GM18505 (cell line): ENCODE measurements around the gene KRT35.

ENCODE experiments used
- ATAC-seq: cut with Tn5 transposase; IDR thresholded peaks from one replicate; pipeline ENCODE4 v1.9.1; 2021; ENCODE audit not compliant: unreplicated experiment
- POLR2A ChIP-seq: IDR thresholded peaks from 4 replicates; pipeline ENCODE4 v1.6.1; 2011; ENCODE audit warnings: borderline replicate concordance; ENCODE audit not compliant: insufficient read depth, insufficient read length; ENCODE audit errors: extremely low read depth

The KRT35 gene

DNA sequence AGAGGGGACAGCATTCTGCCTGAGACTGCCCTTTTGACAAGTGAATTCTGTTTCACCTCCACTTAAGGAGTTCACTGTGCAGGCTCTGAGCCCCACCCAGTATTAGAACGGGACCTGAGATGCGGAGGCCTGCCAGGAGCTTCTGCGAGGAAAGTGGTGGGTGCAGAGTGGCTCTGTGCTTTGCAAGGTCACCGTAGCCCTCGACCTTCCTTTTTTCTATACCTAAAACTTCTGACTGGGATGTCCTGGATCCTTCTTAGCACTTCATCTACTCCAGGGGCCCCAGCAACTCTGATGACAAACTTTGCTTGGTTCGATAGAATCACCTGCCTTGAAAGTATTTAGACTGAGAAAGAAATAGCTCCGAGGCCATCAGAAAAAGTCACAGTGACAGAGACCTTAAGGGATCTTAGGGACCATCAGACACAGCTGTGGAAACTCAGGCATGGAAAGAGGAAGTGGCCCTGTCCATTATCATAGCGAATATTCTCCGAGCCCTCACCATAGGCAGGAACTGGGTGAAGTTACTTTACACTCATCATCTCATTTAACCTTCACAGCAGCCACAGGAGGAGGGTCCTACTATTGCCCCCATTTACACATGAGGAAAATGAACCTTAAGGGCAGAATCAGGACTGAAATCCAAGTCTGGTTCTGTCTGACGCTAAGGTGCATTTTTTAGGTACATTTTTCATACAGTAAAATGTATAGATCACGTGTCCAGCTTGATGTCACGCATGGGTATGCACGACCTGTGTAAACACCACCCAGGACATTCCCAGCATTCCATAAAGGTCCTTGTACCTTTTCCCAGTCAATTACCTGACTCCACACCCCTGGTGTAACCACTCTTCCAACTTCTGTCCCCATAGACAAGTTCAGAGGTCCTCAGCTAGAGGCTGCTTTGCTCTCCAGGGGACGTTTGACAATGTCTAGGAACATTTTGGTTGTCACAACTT is 25.1 kb upstream of the KRT35 start:
- ATAC-seq = no peak
- no peak for TF ChIP-seq POLR2A

DNA sequence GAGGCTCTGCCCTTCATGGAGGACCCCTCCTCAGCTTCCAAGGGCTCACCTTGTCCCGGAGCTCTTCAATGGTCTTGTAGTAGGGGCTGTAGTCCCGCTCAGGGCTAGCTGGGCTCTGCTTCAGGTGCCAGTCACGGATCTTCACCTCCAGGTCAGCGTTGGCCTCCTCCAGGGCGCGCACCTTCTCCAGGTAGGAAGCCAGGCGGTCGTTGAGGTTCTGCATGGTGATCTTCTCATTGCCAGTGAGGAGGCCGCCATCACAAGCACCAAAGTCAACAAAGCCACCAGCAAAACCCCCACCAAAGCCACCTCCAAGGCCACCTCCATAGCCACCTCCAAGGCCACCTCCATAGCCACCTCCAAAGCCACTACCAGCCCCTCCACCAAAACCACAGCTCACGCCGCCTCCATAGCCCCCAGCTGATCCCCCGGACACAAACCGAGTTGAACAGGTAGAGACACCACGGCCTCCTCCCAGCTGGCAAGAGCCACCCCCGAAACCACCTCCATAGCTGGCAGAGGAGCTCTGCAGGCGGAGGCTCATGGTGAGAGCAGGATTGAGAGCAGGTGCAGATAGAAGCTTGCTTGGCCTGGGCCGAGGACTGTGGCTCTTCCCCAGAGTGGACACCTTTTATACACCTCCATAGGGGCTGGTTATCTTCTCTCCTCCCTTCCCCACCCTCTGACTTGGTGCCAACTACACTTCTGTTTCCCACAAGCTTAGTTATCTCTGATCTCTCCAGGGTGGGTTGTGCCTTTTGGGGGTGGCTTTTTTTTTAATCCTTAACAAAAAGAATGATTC is 24.3 kb upstream of the KRT35 start, which contains the start of gene KRT13:
KRT13 (minus strand) TSS at position 606 of the 802 bp plus-strand sequence; CDS start at position 544, 62 bp downstream.
- ATAC-seq = no peak
- TF ChIP-seq POLR2A = no peak

DNA sequence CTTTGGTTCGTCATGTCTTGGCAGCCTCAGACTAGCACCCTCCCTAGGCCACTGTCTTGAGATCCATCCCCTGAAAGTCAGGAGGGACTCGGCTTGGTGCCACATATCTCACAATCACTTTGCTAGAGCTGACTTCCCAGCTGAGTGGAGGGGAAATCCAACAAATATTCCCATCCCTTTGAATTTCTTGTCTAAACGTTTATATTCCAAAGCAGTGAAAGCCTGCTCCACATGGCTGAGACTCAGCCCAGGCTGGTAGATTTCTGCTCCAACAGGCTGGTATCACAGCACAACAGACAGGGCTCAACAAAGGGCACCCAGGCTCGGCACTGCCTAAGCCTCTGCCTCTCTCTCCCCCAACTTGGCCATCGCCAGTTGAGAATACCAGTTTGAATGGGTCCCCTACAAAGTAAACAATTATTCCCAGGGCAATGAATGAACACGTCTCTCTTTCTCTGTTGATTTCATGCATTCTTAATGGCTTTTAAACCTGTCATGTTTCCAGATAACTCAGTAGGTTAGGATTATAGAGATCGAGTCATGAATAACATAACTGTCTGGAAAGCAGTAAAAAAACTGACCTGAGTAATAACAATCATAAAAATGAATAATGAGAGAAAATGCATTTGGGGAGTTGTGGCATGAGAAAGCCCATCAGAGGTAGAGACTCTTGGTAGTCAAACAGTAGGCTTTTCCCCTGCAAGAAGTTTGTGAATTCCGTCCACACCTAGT is 23.5 kb upstream of the KRT35 start:
- no peak for TF ChIP-seq POLR2A
- no peak for ATAC-seq

DNA sequence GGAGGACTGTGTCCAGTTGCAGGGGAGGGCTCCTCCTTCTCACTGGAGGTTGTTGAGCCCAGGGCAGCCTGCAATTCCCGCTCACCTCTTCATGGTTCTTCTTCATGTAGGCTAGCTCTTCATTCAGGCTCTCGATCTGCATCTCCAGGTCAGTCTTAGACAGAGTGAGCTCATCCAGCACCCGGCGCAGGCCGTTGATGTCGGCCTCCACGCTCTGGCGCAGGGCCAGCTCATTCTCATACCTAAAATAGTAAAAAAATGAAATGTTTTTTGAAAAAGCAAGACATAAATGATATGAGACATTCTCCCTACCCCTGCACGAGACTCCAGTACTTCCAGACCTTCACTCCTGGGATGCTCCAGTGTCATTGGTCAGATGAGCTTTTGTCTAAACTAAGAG is 22.3 kb upstream of the KRT35 start:
- no peak for TF ChIP-seq POLR2A
- no peak for ATAC-seq

DNA sequence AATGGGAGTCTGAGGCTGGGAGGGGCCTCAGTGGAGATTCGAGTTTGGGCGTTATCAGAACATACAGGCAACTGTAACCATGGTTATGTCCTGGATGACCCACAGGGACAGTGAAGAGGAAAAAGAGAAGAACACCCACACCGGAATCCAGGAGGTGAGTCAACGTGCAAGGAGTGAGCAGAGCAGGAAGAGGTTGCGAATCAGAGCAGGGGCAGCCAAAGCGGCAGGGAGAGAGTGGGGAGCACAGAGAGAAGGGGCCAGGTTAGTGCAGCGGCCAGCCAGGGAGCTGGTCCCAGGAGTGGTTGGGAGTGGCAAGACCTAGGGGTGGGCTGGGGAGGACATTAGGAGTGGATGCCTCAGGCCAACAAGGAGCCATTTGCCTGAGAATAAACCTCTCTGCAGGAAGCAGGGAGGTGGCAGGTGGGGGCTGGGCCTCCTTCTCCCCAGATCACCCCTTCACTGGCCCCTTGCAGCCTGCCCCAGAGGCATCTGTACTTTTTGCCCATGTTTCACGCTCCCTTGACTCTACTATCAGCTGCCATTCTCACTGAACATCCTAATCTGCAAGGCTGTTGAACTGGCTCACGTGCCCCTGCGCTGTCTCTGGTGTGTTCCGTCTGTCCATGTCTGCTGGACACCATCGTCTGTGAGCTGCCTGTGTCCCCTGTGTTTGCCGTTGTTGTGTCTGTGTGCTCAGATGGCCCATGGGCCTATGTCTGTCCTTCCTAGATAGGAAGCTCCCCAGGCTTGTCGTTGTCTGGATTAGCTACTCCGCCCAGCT is 19.4 kb upstream of the KRT35 start:
- TF ChIP-seq POLR2A = no peak
- no peak for ATAC-seq

DNA sequence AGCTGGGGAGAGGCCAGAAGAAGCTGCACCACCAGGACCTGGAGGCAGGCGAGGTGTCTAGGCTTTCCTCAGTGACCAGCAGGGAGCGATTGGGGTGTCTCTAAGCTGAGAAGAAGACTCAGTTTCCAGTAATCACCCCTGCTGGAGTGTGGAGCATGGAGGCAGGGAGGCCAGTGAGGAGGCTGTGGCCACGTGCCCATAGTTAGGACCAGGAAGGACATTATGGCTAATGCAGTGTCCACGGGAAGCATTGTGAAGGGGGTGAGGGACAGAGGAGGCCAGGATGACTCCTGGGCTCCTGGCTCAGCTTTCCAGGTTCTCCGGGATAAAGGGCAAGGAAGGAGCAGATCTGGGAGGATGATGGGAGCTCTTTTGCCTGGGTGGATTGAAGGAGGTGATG is 18.8 kb upstream of the KRT35 start:
- no peak for ATAC-seq
- TF ChIP-seq POLR2A = no peak

DNA sequence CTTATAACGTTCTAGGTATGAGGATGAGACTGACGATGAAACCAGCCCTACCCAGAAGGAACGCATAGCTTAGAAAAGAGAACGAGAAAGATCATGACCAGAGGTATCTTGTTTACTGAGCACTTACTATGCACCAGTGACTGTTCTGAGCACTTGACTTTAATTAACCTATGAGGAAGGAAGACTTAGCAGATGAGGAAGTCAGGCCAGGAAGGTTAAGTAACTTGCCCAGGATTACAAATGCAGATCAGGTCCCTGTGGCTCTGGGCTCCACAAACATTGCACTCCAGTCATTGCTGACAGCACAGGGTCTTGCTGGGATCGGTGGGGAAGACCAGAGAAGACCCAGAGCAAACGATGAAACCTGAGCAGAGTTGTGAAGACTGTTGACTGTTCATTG is 17.3 kb upstream of the KRT35 start:
- no peak for ATAC-seq
- TF ChIP-seq POLR2A = no peak

DNA sequence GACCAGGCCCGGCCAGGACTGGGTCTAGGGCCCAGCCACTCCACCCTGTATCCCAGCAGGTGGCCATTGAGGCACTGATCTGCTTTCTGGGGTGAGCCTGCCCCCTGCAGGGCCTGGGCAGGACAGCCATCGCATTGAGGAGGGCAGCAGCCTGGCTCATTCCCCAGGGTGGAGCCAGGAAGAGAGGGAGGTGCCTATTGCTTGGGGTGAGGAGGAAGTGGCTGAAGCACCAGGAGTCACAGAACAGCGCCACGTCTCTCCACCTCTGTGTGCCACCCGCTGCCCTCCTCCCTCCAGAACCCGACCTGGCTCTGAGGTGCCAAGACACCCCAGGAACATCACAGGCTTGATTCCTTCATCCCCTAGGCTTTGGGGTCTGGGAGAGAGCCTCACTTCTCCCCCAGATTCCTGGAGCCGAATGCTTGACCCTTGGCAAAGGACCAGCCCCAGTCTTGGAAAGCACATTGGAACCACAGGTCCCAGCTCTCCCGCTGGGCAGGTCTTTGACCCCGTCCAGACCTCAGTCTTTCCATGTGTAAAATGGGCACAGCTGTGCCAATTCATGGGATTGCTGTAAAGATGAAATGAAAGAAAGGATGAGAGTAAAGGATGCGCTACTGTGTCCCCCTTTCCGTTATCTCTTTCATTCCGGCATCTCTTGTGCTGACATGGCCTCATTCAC is 16.0 kb upstream of the KRT35 start:
- ATAC-seq = peak; percentile 48
- no peak for TF ChIP-seq POLR2A

DNA sequence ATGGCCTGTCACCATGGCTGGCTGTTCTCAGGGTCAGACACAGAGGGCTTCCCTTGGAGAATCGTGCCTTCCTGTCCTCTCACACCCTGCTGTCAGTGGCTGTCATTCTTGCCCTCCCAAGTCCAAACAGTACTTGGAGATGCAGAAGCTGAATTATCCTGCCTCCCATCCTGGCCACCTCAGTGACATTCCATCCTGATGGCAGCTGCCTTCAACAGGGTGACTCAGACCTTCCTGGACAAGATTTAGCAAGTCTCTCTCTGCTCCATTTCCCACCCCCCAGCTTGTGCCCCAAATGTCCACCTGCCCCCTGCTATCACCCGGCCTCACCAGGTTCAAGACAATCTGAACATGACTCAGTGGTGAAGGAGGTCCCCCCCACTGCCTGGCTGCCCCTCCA is 13.6 kb upstream of the KRT35 start:
- no peak for TF ChIP-seq POLR2A
- no peak for ATAC-seq

DNA sequence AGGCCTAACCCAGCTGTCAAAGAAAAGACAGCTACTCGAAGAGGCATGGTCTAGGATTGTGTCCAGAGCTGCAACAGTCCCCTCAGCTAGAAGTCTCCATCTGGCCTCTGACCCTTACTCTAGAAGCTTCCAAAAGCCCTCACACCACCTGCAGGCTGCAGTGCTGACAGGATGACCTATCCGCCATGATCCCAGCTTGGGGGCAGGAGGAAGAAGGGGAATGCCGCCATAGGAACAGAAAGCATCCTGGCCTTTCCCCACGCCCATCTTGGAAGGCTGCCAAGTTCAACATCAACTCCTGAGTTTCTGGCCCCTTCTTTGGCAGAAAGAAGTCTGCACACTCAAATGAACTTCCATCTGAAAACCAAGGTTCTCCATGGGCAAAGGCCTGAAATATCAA is 11.8 kb upstream of the KRT35 start:
- no peak for ATAC-seq
- TF ChIP-seq POLR2A = no peak

DNA sequence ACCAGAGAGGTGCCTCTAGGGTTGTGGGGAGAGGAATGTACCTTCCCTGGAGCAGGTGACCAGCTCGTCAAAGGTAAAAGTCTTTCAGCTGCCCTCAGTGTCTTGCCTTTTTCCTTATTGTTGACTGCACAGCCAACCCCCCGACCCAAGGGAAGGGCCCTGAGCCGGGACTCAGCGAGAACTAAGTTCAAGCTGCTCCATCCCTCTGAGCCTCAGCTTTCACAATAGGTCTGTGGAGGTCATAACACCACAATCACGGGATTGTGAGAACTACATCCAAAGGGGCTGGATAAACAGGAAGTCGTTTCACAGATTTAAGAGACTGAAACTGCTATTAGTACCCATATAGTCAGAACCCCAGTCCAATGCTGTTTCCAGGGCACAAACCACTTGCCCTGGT is 11.4 kb upstream of the KRT35 start:
- TF ChIP-seq POLR2A = no peak
- ATAC-seq = no peak

DNA sequence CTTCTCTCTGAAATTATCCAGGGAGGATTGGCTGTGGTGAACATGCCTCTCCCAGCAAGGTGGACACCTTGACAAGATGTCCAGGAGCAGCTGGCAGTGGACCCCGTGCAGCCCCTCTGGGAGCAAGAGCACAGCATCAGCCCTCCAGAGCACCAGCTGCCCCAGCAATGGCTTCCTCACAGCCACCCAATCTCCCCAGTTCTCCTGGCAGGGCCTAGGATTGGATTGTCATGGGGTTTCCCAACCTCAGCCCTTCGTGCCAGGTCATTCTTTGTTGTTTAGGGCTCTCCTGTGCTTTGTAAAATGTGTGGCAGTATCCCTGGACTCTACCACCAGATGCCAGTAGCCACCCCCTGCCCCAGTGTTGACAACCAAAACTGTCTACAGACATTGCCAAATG is 10.5 kb upstream of the KRT35 start:
- no peak for TF ChIP-seq POLR2A
- no peak for ATAC-seq
